HepG2 (cell line): Measurements from ENCODE around the gene CDK10. TPM values are rescaled to one million over a fixed set of nuclear protein-coding genes. Genes with fewer than 3 reads are reported as not detected.
A peak's percentile ranks its signal among the peaks of the same experiment; 100 is the strongest.

Source experiments
- CERS6 ChIP-seq: sonication (generic); formaldehyde crosslinking; IDR thresholded peaks from 2 replicates; pipeline ENCODE4 v1.5.0; 2020; ENCODE audit warnings: missing genetic modification reagents
- FOSL2 ChIP-seq: sonication (generic); formaldehyde crosslinking; IDR thresholded peaks from 2 replicates; pipeline ENCODE4 v1.4.0; 2020; ENCODE audit warnings: missing genetic modification reagents
- FOXK2 ChIP-seq: fragments of 450-650 bp; IDR thresholded peaks from 2 replicates; pipeline ENCODE4 v1.6.1; 2016
- HNRNPLL ChIP-seq: fragments of 200-400 bp; formaldehyde crosslinking; IDR thresholded peaks from 2 replicates; pipeline ENCODE4 v1.6.1; 2017; ENCODE audit warnings: mild to moderate bottlenecking, low read depth, low read length; ENCODE audit not compliant: poor library complexity, severe bottlenecking
- IKZF1 ChIP-seq: fragments of 450-650 bp; IDR thresholded peaks from 2 replicates; pipeline ENCODE4 v1.7.1; 2016
- MAZ ChIP-seq, 2 experiments: sonication (generic) in 1 of 2; formaldehyde crosslinking in 1 of 2; IDR thresholded peaks; 2 replicates each; pipeline versions ENCODE4 v1.5.0 to v1.6.1; 2012 to 2020; ENCODE audit warnings: low read depth in 2 of 2, mild to moderate bottlenecking in 2 of 2, borderline replicate concordance in 1 of 2, improper control_type of control experiment in 1 of 2, low read length in 1 of 2, missing genetic modification reagents in 1 of 2, moderate library complexity in 1 of 2
- PAF1 ChIP-seq: IDR thresholded peaks from 2 replicates; pipeline ENCODE4 v1.6.1; 2016; ENCODE audit warnings: missing genetic modification reagents, missing compliant biosample characterization
- PHF21A ChIP-seq: sonication (generic); formaldehyde crosslinking; IDR thresholded peaks from 2 replicates; pipeline ENCODE4 v1.5.0; 2020; ENCODE audit warnings: mild to moderate bottlenecking, missing genetic modification reagents
- PHF8 ChIP-seq: sonication (generic); formaldehyde crosslinking; IDR thresholded peaks from 2 replicates; pipeline ENCODE4 v1.5.0; 2020; ENCODE audit warnings: missing genetic modification reagents
- RFXANK ChIP-seq: IDR thresholded peaks from 2 replicates; pipeline ENCODE4 v1.6.1; 2016
- TEAD2 ChIP-seq: sonication (generic); formaldehyde crosslinking; IDR thresholded peaks from 2 replicates; pipeline ENCODE4 v1.9.0; 2021; ENCODE audit warnings: missing genetic modification reagents
- XRCC5 ChIP-seq: fragments of 200-400 bp; formaldehyde crosslinking; optimal IDR thresholded peaks from 2 replicates; pipeline ENCODE3; 2017; ENCODE audit warnings: mild to moderate bottlenecking, low read length
- ZFX ChIP-seq: sonication (generic); formaldehyde crosslinking; IDR thresholded peaks from 2 replicates; pipeline ENCODE4 v1.4.0; 2020; ENCODE audit warnings: mild to moderate bottlenecking, low read depth, missing genetic modification reagents, moderate library complexity
- ZFYVE20 ChIP-seq: sonication (generic); formaldehyde crosslinking; IDR thresholded peaks from 2 replicates; pipeline ENCODE4 v1.8.0; 2023; ENCODE audit warnings: low read depth, mild to moderate bottlenecking, moderate library complexity, missing genetic modification reagents, borderline replicate concordance
- ZMYM3 ChIP-seq: sonication (generic); formaldehyde crosslinking; IDR thresholded peaks from 2 replicates; pipeline ENCODE4 v1.5.1; 2020; ENCODE audit warnings: mild to moderate bottlenecking, missing genetic modification reagents
- ZNF274 ChIP-seq: sonication (generic); formaldehyde crosslinking; IDR thresholded peaks from 2 replicates; pipeline ENCODE4 v1.5.1; 2020; ENCODE audit warnings: mild to moderate bottlenecking, missing genetic modification reagents
- ZNF432 ChIP-seq: sonication (generic); formaldehyde crosslinking; IDR thresholded peaks from 2 replicates; pipeline ENCODE4 v1.5.0; 2020; ENCODE audit warnings: missing genetic modification reagents, mild to moderate bottlenecking, borderline replicate concordance
- ZNF484 ChIP-seq: sonication (generic); formaldehyde crosslinking; IDR thresholded peaks from 2 replicates; pipeline ENCODE4 v1.5.1; 2020; ENCODE audit warnings: mild to moderate bottlenecking, low read depth, missing genetic modification reagents, borderline replicate concordance
- ZNF510 ChIP-seq: sonication (generic); formaldehyde crosslinking; IDR thresholded peaks from 2 replicates; pipeline ENCODE4 v1.4.0; 2020; ENCODE audit warnings: low read depth, mild to moderate bottlenecking, missing genetic modification reagents
- ZNF557 ChIP-seq: sonication (generic); formaldehyde crosslinking; IDR thresholded peaks from 2 replicates; pipeline ENCODE4 v1.4.0; 2020; ENCODE audit warnings: missing genetic modification reagents
- ZNF605 ChIP-seq: sonication (generic); formaldehyde crosslinking; IDR thresholded peaks from 2 replicates; pipeline ENCODE4 v1.8.0; 2022; ENCODE audit warnings: mild to moderate bottlenecking, missing genetic modification reagents
- ZNF788 ChIP-seq: sonication (generic); formaldehyde crosslinking; IDR thresholded peaks from 2 replicates; pipeline ENCODE4 v1.5.0; 2020; ENCODE audit warnings: mild to moderate bottlenecking, missing genetic modification reagents, borderline replicate concordance
- ZSCAN29 ChIP-seq: sonication (generic); formaldehyde crosslinking; conservative IDR thresholded peaks from 2 replicates; pipeline ENCODE4 v1.4.0; 2020; ENCODE audit warnings: mild to moderate bottlenecking, missing genetic modification reagents
- polyA plus RNA-seq, 8 experiments: library from polyadenylated mRNA; depleted of rRNA in 3 of 8; stranded (reverse) in 7 of 8; unstranded in 1 of 8; fragments of >200 nt; fragmentation: Illumina TruSeq in 4 of 8; extraction: Trizol in 4 of 8; gene quantifications; 2 replicates each; pipeline versions ENCODE4 v1.2.1 to v1.2.3, GENCODE V29; 2011 to 2016; ENCODE audit warnings: low read depth in 4 of 8, missing spikeins in 1 of 8, mixed read lengths in 1 of 8; ENCODE audit not compliant: insufficient read depth in 1 of 8
- total RNA-seq, 5 experiments: library from RNA; depleted of rRNA; stranded (reverse); fragments of >200 nt; fragmentation: Illumina TruSeq; extraction: Trizol; gene quantifications; 2 replicates each; pipeline ENCODE4 v1.2.3, GENCODE V29; 2016; ENCODE audit warnings: low read depth in 1 of 5
- TF ChIP-seq, protein P1 (sequence below): sonication (generic); formaldehyde crosslinking; IDR thresholded peaks from 2 replicates; pipeline ENCODE4 v1.8.0; 2022; ENCODE audit warnings: mild to moderate bottlenecking, missing genetic modification reagents; ENCODE audit not compliant: insufficient replicate concordance
- TF ChIP-seq, protein P2 (sequence below): sonication (generic); formaldehyde crosslinking; IDR thresholded peaks from 2 replicates; pipeline ENCODE4 v1.4.0; 2020; ENCODE audit warnings: low read depth, mild to moderate bottlenecking, missing genetic modification reagents

Gene CDK10
- total and polyA plus RNA-seq, 2 of the 13 experiments (the other 11 are each of a cell fraction or from before 2014, with no cell fraction given): 2.5 to 3.9 TPM

GRCh38 chr16:89687092-89687940, 827 bp downstream of the CDK10 start (continued):
- peak; percentile 96 for TF ChIP-seq ZNF510 (CRISPR knock-in tag)
- peak; percentile 78 for TF ChIP-seq PHF8 (CRISPR knock-in tag)
- TF ChIP-seq ZNF484 (CRISPR knock-in tag): peak; percentile 21; the same call in 1 of the 2 replicates
- TF ChIP-seq RFXANK (CRISPR knock-in tag): no peak
- peak; percentile 98; the same call in 1 of the 2 replicates for TF ChIP-seq ZNF788
- TF ChIP-seq, protein P1, sequence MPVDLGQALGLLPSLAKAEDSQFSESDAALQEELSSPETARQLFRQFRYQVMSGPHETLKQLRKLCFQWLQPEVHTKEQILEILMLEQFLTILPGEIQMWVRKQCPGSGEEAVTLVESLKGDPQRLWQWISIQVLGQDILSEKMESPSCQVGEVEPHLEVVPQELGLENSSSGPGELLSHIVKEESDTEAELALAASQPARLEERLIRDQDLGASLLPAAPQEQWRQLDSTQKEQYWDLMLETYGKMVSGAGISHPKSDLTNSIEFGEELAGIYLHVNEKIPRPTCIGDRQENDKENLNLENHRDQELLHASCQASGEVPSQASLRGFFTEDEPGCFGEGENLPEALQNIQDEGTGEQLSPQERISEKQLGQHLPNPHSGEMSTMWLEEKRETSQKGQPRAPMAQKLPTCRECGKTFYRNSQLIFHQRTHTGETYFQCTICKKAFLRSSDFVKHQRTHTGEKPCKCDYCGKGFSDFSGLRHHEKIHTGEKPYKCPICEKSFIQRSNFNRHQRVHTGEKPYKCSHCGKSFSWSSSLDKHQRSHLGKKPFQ (CRISPR knock-in tag): peak; percentile 97
- TF ChIP-seq ZNF557 (CRISPR knock-in tag): peak; percentile 97
- peak; percentile 93 for TF ChIP-seq CERS6 (CRISPR knock-in tag)
- TF ChIP-seq PHF21A (CRISPR knock-in tag): peak; percentile 99
- TF ChIP-seq, protein P2, sequence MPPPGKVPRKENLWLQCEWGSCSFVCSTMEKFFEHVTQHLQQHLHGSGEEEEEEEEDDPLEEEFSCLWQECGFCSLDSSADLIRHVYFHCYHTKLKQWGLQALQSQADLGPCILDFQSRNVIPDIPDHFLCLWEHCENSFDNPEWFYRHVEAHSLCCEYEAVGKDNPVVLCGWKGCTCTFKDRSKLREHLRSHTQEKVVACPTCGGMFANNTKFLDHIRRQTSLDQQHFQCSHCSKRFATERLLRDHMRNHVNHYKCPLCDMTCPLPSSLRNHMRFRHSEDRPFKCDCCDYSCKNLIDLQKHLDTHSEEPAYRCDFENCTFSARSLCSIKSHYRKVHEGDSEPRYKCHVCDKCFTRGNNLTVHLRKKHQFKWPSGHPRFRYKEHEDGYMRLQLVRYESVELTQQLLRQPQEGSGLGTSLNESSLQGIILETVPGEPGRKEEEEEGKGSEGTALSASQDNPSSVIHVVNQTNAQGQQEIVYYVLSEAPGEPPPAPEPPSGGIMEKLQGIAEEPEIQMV (CRISPR knock-in tag): peak; percentile 95
- TF ChIP-seq ZMYM3: peak; percentile 91
- TF ChIP-seq FOSL2 (CRISPR knock-in tag): peak; percentile 87
- TF ChIP-seq ZNF274: peak; percentile 95; the same call in 1 of the 2 replicates
- TF ChIP-seq ZFX: peak; percentile 95
- TF ChIP-seq TEAD2 (CRISPR knock-in tag): peak; percentile 97
- TF ChIP-seq IKZF1: no peak
- no peak for TF ChIP-seq PAF1 (CRISPR knock-in tag)
- peak; percentile 93 for TF ChIP-seq MAZ (IDR thresholded peaks at IDR 0.05; ENCODE audit: borderline replicate concordance, low read depth, low read length)
- peak; percentile 90 for TF ChIP-seq MAZ (CRISPR knock-in tag; IDR thresholded peaks at IDR 0.05; ENCODE audit: low read depth)
- peak; percentile 100 for TF ChIP-seq ZNF605 (CRISPR knock-in tag)
- peak; percentile 97 for TF ChIP-seq ZSCAN29 (CRISPR knock-in tag)
- peak; percentile 94 for TF ChIP-seq XRCC5
- peak; percentile 42; the same call in 1 of the 2 replicates for TF ChIP-seq ZFYVE20 (CRISPR knock-in tag)
- peak; percentile 99 for TF ChIP-seq FOXK2
- peak; percentile 95 for TF ChIP-seq HNRNPLL
- TF ChIP-seq ZNF432 (CRISPR knock-in tag): no peak
